ENCODE results near the gene PLA2G5.

PLA2G5 gene

DNA sequence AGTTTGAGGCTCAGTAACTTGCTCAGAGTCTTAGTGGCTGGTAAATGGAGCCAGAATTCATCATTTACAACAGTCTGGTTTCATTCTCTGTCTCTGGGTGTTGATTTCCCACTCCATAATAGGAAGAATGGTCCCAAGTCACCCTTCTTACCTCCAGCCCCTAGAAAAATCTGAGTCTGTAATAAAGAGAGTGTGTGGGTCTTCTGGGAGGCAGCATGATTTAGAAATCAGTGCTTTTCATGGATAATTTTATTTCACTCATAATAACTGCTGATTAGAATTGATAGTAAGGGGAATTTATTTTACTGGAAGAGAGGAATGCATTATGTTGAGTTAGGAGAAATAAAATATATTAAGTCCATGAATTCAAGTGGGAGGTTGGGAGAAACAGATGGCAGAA is 47.2 kb downstream of the PLA2G5 start:
- Mint-ChIP-seq H3K27me3 (ENCODE audit: low read depth, poor library complexity) (peaks cover 26% of the 10 kb centered on the region), H3K27ac (no peak overlapping the region), H3K4me3 (no peak overlapping the region)

DNA sequence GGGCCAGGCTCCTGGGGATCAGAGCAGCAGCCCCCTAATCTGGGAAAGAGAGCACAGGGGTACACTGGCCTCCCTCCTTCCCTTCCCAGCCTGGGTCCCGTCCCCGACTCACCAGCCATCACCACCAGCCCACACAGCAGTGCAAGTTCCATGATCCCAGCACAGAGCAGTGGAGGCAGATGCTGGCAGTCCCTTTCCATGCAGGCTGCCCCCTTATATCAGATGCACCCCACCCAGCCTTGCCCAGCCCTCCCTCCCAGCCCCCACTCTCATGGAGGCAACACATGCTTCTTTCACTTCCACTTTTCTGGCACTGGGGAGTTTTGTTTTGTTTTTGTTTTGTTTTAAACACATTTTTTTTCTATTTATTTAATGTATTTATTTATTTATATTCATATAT is 49.4 kb downstream of the PLA2G5 start, which contains the start of gene PLA2G2D:
Gene PLA2G2D, minus strand, starts transcription at position 190 of the 400 bp plus-strand sequence. Its CDS starts 38 bp downstream, at position 152.
- no peaks in the 10 kb centered on the region for H3K9me3 Mint-ChIP-seq
- no peaks in the 10 kb centered on the region for H3K36me3 Mint-ChIP-seq (ENCODE audit: low read depth)
- H3K27ac Mint-ChIP-seq, result no peak within 1 kb of the TSS
- TF ChIP-seq, protein P1, sequence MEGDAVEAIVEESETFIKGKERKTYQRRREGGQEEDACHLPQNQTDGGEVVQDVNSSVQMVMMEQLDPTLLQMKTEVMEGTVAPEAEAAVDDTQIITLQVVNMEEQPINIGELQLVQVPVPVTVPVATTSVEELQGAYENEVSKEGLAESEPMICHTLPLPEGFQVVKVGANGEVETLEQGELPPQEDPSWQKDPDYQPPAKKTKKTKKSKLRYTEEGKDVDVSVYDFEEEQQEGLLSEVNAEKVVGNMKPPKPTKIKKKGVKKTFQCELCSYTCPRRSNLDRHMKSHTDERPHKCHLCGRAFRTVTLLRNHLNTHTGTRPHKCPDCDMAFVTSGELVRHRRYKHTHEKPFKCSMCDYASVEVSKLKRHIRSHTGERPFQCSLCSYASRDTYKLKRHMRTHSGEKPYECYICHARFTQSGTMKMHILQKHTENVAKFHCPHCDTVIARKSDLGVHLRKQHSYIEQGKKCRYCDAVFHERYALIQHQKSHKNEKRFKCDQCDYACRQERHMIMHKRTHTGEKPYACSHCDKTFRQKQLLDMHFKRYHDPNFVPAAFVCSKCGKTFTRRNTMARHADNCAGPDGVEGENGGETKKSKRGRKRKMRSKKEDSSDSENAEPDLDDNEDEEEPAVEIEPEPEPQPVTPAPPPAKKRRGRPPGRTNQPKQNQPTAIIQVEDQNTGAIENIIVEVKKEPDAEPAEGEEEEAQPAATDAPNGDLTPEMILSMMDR (IDR thresholded peaks at IDR 0.05), result no peak
- H3K27me3 Mint-ChIP-seq (ENCODE audit: low read depth, poor library complexity), result peaks cover 27% of the 10 kb centered on the region
- no peaks in the 10 kb centered on the region for H3K4me1 Mint-ChIP-seq
- H3K4me3 Mint-ChIP-seq, result no peak within 1 kb of the TSS
- no peak for DNase-seq

More for the DNA sequence above, 47.2 kb downstream of the PLA2G5 start:
- no peaks in the 10 kb centered on the region for H3K9me3 Mint-ChIP-seq
- H3K36me3 Mint-ChIP-seq (ENCODE audit: low read depth), result no peaks in the 10 kb centered on the region
- TF ChIP-seq, protein P1 (IDR thresholded peaks at IDR 0.05), result no peak
- H3K4me1 Mint-ChIP-seq, result no peaks in the 10 kb centered on the region
- DNase-seq, result no peak

DNA sequence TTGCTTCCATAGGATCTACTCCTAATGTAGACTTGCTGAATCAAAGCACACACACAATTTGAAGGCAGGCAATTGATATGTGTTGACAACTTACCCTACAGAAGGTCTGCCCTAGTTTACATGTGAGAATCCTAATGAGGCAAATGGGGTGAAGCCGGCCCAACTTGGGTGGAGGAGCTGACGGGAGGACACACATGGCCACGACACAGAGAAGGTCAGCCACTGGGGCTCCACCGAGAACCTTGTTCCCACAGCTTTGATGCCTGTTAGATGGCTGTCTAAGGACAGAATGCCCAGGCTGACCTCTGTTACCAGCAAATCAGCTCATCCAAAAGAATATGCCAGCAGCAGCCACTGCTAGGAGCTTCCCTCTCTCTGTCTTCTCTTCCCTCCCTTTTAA is 50.8 kb downstream of the PLA2G5 start:
- no peak overlapping the region for H3K27ac Mint-ChIP-seq
- no peak for DNase-seq
- no peaks in the 10 kb centered on the region for H3K9me3 Mint-ChIP-seq
- no peak overlapping the region for H3K4me3 Mint-ChIP-seq
- TF ChIP-seq, protein P1 (IDR thresholded peaks at IDR 0.05), result no peak
- H3K27me3 Mint-ChIP-seq (ENCODE audit: low read depth, poor library complexity), result peaks cover 25% of the 10 kb centered on the region
- no peaks in the 10 kb centered on the region for H3K4me1 Mint-ChIP-seq
- H3K36me3 Mint-ChIP-seq (ENCODE audit: low read depth), result no peaks in the 10 kb centered on the region

DNA sequence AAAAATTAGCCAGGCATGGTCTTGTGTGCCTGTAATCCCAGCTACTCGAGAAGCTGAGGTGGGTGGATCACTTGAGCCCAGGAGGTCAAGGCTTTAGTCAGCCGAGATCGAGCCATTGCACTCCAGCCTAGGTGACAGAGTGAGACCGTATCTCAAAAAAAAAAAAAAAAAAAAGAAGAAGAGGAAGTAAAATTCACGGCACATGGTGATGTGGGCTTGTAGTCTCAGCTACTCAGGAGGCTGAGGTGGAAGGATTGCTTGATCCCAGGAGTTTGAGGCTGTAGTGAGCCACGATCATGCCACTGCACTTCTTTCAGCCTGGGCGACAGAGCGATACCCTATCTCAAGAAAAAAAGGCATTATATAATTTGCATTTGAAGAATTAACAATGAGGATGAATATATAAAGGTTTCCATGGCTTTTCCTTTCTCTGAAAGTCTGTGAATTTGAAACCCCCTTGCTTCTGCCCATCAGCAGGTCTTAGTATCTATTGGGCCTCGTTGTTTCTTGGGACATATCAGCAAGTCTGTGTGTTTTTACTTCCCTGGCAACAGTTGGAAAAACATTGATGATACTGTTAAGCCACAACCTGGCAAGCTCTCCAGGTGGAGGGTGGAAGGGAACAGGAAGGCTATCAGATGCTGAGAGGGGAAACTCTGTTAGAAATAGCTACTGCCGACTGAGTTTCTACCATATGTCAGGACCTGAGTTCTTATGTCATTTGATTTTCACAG is 53.9 kb downstream of the PLA2G5 start:
- TF ChIP-seq, protein P1 (IDR thresholded peaks at IDR 0.05), result no peak
- DNase-seq, result no peak
- Mint-ChIP-seq H3K4me1 (no peaks in the 10 kb centered on the region), H3K9me3 (peaks cover 4% of the 10 kb centered on the region), H3K27ac (no peak overlapping the region), H3K36me3 (ENCODE audit: low read depth) (no peaks in the 10 kb centered on the region), H3K4me3 (no peak overlapping the region), H3K27me3 (ENCODE audit: low read depth, poor library complexity) (peaks cover 22% of the 10 kb centered on the region)

DNA sequence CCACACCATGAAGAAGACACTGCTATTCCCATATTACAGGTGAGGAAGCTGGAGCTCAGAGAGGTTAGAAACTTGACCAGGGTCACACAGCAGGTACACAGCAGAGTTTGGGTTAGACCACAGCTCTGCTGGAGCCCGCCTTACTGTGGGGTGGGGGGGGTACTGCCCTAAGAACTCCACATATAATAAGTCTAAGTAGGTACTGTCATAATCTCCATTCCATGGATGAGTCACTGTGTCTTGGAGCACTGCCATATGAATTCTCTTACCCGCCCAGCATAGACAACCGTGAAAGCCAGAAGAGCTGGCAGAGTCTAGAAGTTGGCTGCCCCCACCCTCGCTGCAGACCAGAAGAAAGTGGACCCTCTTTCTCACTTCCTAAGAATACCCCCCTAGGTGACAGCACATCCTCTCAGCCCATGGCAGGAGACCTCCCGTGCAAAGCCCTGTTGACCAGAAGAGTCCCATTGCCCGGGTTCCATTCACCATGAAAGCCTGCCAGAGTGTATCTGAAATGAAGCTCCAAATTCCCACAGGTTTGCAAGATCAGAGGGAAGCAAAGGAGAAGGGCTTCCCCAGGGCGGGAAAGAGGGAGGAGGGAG is 54.6 kb downstream of the PLA2G5 start:
- H3K4me3 Mint-ChIP-seq, result no peak overlapping the region
- peaks cover 22% of the 10 kb centered on the region for H3K27me3 Mint-ChIP-seq (ENCODE audit: low read depth, poor library complexity)
- TF ChIP-seq, protein P1 (IDR thresholded peaks at IDR 0.05), result no peak
- no peaks in the 10 kb centered on the region for H3K36me3 Mint-ChIP-seq (ENCODE audit: low read depth)
- no peak for DNase-seq
- H3K27ac Mint-ChIP-seq, result no peak overlapping the region
- no peaks in the 10 kb centered on the region for H3K4me1 Mint-ChIP-seq
- H3K9me3 Mint-ChIP-seq, result peaks cover 4% of the 10 kb centered on the region

Measured in nephron progenitor cell (in vitro differentiated cells).